Activated naive CD8-positive, alpha-beta T cell treated with anti-CD3 and anti-CD28 coated beads, Interleukin-2, amount 50 U/mL, for 16 hours (primary cell): ENCODE results near the gene C14orf93.

Experiments
- DNase-seq: peaks from one replicate; pipeline ENCODE4 v3.0.0-alpha.2; 2020; ENCODE audit warnings: low read depth, low spot score

The C14orf93 gene

DNA sequence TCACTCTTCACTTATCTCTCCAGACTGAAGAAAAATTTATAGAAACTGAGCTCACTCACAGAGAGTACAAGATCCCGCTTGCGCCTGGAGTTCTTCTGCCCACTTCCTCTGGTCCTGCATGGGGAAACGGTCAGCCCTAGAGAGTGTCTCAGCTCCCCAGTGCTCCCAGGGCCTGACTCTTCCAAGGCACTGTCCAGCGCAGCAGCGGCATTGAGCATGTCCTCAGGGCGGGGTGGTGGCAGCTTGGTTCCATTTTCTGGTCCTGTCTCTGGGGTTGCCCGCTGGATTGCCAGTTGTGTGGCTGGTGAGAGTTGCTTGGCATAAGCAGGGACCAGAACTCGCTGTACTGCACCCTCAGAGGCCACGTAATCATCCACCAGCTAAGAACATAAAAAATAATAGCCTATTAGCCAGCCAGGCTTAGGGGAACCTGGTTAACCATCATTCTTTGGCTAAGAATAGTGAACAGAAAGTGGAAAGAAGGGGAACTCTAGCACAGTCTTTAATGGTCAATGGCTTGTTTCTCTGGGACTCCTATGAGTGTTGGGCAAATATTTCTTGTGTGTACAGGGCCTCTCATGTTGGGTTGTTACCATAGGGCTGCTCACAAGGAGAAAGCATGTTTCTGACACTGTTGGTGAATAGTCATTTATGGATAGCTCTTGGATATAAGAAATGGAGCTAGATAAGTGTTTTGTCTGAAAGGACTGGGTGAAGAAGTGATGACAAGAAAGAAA is 13.9 kb downstream of the C14orf93 start:
- DNase-seq: no peak

DNA sequence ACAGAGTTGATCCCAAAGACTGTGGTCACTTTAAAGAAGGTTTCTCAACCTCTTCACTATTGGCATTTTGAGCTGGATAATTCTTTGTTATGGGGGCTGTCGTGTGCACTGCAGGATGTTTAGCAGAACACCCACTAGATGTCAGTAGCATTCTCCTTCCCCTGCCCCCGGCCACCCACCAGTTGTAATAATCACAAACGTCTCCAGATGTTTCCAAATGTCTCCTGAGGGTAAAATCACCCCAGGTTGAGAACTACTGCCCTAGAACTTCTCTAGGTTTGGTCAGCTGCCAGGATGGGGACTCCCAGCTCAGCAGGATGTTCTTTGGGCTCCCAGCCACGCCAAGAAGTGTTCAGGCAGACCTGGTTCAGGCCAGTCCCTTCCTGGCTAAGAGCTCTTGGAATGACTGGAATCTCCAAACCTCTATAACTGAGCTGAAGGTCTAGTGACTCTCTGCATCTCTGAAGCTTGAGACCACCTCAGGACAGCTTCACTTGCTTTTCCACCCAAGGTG is 15.1 kb downstream of the C14orf93 start:
- no peak for DNase-seq

DNA sequence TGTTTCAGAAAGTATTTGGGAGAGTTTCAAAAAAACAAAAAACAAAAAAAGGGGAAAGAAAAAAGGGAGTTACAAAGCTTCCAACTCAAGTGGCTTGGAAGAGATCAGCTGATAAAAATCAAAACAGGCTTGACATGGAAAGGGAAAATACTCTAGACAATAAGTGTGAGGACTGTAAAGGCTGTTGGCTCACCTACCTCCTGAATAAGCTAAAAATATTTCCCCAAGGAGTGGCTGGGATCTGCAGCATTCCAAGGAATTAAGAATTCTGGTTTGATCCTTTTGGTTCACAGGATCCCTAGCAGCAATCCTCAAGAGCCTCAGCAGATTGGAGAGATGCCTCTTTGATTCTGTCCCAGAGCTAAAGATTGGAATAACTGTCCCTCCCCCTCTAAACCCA is 16.4 kb downstream of the C14orf93 start:
- no peak for DNase-seq

GRCh38 chr14:22991852-22992251 is 18.1 kb downstream of the C14orf93 start:
- no peak for DNase-seq

- DNase-seq: no peak
These were observed 22.7 kb downstream of the C14orf93 start for GRCh38 chr14:22987291-22987690.

DNA sequence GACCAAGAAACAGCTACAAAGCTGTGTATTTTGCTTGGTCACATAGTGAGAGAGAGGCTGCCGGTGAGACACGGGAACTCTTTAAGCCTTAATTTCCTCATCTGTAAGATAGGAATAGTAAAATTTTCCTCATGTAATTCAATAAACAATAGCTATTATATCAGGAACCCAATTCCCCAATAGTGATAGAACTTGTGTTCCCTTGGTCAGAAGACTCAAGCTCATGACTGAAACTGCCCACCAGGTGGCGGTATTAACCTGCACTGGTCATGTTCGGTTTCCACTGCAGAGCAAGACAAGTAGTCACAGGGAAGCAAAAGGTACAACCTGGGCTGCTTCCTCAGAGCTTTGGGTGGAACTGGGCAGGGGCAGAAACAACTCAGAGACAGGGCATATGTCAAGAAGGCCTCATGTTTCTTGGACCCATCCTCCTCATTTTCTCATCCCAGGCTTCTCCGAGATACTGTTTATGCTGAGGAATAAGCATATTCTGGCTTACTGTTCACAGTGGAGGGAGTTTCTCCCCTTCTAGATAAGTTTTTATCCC is 23.4 kb downstream of the C14orf93 start:
- peak; percentile 77 for DNase-seq

DNA sequence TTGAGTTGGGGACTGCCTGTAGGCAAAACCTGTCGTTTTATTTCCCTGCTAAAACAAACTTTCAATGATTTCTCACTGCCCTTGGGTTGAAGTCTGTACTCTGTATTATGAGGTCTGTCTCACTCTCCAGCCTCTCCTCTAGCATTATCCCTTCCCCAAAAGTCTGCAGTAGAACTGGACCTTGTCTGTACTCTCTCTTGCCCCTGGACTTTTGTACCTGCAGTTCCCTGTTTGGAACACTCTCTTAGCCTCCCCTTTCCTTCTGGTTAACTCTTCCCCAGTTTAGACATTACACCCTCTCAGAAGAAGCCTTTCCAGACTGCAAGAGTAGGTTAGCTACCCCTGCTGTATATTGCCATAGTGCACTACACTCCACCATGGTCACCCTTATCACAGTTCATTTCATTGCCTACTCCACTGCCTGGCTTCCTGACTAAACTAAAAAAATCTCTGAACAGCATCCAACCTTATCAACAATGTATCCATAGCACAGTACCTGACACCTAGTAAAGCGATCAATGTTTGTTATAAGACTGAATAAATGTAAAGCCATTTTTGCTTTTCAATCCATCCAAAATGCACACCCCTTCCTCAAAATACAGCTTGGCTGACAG is 23.9 kb downstream of the C14orf93 start:
- DNase-seq: no peak

DNA sequence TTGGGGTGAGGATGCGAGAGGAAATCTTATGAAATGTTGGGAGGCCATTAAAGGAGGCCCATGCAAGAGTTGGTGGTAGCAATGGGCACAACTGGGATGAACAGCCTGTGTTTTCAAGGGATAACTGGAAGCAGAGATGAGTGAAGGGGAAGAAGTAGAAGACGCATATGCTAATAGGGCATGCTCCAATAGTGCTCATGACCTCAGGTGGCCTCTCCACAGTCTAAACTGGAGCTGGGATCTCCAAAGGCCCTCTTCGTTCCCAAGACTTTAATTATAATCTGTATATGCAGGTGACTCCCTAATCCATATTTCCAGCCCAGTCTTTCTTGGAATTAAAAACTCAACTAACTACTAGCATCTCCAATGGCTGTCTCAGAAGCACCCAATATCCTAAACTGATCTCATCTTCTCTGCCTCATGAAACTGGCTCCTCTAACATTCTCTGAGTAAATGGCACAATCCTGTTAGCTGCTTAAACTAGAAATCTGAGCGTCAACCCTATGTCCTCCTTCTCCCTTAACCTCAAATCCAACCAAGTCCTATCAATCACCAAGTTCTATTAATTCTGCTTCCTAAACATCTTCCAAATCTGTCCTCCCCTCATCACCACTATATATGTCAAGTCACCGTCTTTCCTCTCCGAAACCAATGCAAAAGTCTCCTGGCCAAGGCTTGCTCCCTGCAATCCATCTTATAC is 24.8 kb downstream of the C14orf93 start:
- no peak for DNase-seq

GRCh38 chr14:22982477-22983245 is 27.3 kb downstream of the C14orf93 start, which contains the start of gene AJUBA:
TSS of gene AJUBA (minus strand) at chr14:22982551. CDS start at chr14:22982266, 285 bp downstream.
- DNase-seq: peak; percentile 42

DNA sequence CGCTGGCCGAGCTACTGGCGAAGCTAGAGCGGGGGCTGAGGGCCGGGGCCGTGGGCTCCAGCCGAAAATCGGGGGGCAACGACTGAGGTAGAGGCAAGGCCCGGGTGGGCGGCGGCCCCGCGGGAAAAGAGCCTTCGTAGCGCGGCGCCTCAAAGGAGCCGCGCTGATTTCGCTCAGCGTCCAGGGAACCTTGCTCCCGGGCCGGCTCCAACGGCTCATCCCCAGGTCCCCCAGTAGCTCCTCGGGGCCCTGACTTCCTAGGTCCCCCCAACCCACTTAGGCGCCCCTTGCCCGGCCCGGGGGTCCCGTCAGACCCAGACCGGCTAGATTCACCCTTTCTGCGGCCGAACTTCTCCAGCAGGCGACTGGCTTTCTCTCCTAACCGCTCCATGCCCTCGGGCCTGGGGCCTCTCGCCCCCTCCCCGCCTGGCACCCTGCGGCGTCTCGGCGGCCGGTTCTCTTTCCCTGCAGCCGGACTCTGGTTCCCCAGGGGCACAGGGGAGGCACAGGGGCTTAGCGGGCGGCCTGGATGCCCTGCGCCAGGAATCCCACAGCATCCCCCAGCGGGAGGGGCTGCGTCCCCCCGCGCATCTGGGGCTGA is 28.0 kb downstream of the C14orf93 start:
- no peak for DNase-seq

DNA sequence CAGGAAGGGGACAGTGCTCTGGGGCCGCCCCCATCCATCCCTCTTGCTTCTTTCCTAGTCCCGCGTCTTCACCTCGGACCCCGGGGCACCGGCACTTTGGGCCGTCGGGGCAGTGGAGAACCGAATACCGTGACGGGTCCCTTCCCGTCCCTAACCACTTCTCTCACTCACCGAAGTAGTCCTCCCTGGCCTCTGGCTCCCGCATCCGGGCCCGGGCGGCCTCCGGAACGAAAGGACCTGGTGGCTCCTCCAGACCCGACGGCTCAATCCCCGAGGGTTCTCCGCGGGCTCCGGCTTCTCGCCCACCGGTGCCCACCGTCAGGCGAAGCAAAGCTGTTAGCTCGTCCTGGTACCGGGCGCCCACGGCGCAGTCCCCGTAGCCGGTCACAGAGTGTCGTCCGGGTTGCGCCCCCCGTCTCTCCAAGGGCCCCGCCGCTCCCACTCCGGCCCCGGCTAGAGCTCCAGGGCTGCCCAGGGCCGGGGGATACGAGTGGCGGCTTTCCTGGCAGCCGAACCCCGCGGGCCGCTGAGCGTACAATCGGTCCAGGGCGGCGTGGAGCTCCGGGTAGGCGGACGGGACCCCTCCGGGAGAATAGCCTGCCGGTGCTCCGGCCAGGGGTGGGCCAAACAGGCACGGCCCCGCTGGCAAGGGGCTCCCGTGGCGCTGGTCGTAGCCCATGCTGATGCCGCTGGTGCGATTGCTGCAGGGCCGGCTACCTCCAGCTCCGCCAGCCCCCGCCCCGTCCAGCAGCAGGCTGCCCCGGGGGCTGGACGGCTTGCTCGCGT is 28.7 kb downstream of the C14orf93 start:
- no peak for DNase-seq

GRCh38 chr14:22980672-22981089 is 29.3 kb downstream of the C14orf93 start:
- no peak for DNase-seq

DNA sequence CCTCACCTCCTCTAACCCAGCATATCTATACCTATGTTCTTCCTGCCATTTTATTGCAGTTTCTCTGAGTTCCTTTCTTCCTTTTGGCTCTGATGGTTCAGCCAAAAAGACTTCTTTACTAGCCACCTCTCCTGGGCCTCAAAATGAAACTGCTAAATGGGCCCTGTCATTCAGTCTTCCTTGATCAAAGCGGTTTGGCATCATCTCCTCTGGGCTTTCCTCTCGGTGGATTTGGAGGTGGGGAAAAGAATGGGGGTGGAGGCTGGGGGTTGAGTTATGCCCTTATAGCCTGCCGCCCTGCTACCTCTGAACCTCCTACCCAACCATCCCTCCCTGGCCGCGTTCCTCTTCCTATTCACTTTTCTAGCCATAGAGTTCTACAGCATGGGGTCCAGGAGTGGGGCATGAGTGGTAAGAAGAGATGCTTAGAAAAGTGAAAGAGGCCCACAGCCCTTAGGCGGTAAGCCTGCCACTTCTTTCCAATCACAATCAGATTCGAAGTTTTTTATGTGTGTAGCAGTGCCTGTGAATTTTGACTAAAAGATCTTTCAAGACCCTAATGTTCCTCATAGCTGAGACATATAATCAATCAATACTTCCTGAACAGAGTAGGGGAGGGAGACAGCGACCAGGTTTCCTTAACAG is 30.1 kb downstream of the C14orf93 start:
- no peak for DNase-seq

DNA sequence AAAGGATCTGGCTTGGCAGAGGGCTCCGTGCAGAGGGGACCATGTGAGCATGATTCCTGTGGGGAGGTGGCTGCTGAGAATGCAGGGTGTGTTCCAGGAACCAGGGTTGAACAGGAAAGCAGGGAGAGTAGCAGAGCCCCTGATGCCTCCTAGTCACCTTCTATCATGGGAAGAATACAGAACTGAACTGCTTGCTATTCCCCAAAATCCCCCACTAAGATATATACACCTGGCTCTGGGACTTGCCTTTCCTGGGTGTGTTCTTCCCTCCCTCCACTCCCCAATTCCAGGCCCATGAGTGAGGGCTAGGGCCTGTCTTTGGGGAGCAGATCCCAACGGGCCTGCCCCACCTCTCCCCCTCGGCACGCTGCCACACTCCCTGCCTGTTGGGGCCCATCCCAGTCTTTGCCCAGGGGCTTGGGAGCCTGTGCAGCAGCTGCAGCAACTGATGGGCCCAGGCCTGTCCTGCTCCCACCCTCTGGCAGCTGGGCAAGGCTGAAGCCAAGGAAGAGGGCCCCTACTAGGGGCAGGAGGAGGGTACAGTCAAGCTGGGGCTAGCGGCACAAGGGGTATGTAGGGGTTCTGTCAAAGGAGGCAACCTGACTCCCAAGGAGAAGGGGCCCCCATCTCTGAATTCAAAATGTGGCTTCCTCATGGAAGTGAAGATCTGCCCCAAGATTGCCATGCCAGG is 30.8 kb downstream of the C14orf93 start:
- no peak for DNase-seq

- no peak for DNase-seq
These were observed 31.5 kb downstream of the C14orf93 start for GRCh38 chr14:22978487-22978837.

DNA sequence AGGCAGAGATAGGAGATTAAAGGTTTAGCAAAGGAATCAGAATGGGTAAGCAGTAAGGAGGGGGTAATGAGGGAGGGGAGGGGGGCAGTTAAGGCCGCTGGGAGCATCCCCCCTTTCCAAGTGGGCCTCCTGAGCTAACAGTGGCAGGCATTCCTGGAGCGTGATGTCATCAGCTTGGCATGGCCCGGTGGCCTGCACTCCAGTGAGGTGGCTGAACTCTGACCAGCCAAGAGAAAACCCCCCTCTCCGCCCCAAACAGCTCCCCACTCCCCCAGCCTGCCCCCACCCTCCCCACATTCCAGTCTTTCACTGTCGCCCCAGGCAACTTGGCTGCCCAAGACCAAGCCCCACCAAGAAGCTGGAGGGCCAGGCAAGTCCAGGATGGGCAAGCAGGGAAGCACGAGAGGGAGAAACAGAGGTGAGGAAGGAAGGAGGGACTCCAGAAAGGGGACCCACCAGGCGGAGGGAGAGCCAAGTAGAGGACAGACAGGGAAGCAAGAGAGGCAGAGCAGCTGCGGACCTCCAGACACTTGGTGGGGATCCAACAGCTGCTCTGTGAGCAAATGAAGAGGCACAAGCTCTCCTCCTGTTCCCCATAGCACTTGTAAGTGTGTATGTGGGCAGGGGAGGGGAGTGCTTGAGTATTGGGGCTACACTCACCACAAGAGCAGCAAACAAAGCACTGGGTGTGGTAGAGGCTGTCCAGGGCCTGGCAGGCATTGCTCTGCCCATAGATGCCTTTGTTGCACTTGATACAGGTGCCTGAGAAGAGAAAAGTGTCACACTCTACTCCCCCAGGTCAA is 32.1 kb downstream of the C14orf93 start:
- no peak for DNase-seq

- DNase-seq: no peak
These were observed 32.6 kb downstream of the C14orf93 start for GRCh38 chr14:22977434-22977683.

- DNase-seq: no peak
These were observed 33.1 kb downstream of the C14orf93 start for GRCh38 chr14:22976620-22977433.
